Gastroesophageal sphincter (tissue), 4 donors: Measurements from ENCODE around the gene CYP4A11. TPM values are rescaled to one million over a fixed set of nuclear protein-coding genes. Genes with fewer than 3 reads are reported as not detected.
"Not testable (repeated sequence)": the region's sequence is repeated elsewhere in the genome, so short reads cannot be mapped to it uniquely, and the experiment has no call there.

Experiments
- ATAC-seq: fragments of 150-250 bp; one replicate; pipeline ENCODE4 v1.9.1; 2016; ENCODE audit warnings: mild to moderate bottlenecking, moderate library complexity
- H3K27ac ChIP-seq, 4 donors: fragments of 200-600 bp; sonication (generic) in 3 of 4; 1 replicate in 3 of 4; 2 replicates in 1 of 4; pipeline ENCODE4 v1.5.1; 2016 to 2019
- H3K27me3 ChIP-seq: fragments of 200-600 bp; sonication (generic); one replicate; pipeline ENCODE4 v1.5.1; 2019
- H3K36me3 ChIP-seq, 2 donors: fragments of 200-600 bp; sonication (generic); one replicate each; pipeline ENCODE4 v1.5.1; 2019; ENCODE audit warnings: control low read depth in 1 of 2
- H3K4me1 ChIP-seq, 3 donors: fragments of 200-600 bp; sonication (generic); 1 replicate in 2 of 3; 2 replicates in 1 of 3; pipeline ENCODE4 v1.5.1; 2016 to 2019; ENCODE audit warnings: control low read depth in 2 of 3
- H3K4me3 ChIP-seq, 2 donors: fragments of 200-600 bp; sonication (generic); one replicate each; pipeline ENCODE4 v1.5.1; 2019; ENCODE audit warnings: mild to moderate bottlenecking in 1 of 2, moderate library complexity in 1 of 2
- H3K9me3 ChIP-seq, 3 donors: fragments of 200-600 bp; sonication (generic); one replicate each; pipeline ENCODE4 v1.5.1; 2017 to 2019; ENCODE audit warnings: control low read depth in 2 of 3
- CTCF ChIP-seq, 4 experiments: fragments of 200-600 bp in 2 of 4; fragments of 450-650 bp in 2 of 4; sonication (generic) in 1 of 4; IDR thresholded peaks; one replicate each; pipeline ENCODE4 v1.5.1; 2017 to 2019; ENCODE audit warnings: antibody characterized with exemption in 4 of 4, mild to moderate bottlenecking in 2 of 4, moderate library complexity in 2 of 4
- EP300 ChIP-seq: sonication (generic); formaldehyde crosslinking; IDR thresholded peaks from one replicate; pipeline ENCODE4 v1.6.1; 2017; ENCODE audit warnings: antibody characterized with exemption, mild to moderate bottlenecking
- POLR2A ChIP-seq, 2 donors: fragments of 450-650 bp; IDR thresholded peaks; one replicate each; pipeline ENCODE4 v1.6.1; 2017; ENCODE audit warnings: antibody characterized with exemption in 2 of 2, mild to moderate bottlenecking in 2 of 2, moderate library complexity in 1 of 2
- POLR2AphosphoS5 ChIP-seq: sonication (generic); formaldehyde crosslinking; IDR thresholded peaks from one replicate; pipeline ENCODE4 v1.6.1; 2017; ENCODE audit warnings: antibody characterized with exemption
- WGBS, 2 donors: methylation state at CpG; one replicate each; pipeline ENCODE4 v1.1.5; 2018; ENCODE audit warnings: low coverage in 1 of 2; 5-methylcytosine and 5-hydroxymethylcytosine counted together
- total RNA-seq, 4 donors: library from RNA; depleted of rRNA; stranded (reverse); fragments of >200 nt; gene quantifications; one replicate each; pipeline ENCODE4 v1.1.0, GENCODE V29; 2016

Gene CYP4A11
- total RNA-seq, 4 donors from 2014 or later = not detected

GRCh38 chr1:46948629-46949416 is 7.5 kb upstream of the CYP4A11 start:
- H3K4me3 ChIP-seq = no peak overlapping the region
- H3K27ac ChIP-seq = no peak overlapping the region
- TF ChIP-seq POLR2AphosphoS5 (no peak), POLR2A (IDR thresholded peaks at IDR 0.05) (no peak), CTCF (IDR thresholded peaks at IDR 0.05) (no peak), EP300 (no peak)
- no peak for ATAC-seq
- H3K36me3 ChIP-seq = no peaks in the 10 kb centered on the region
- no peaks in the 10 kb centered on the region for H3K27me3 ChIP-seq
- no peaks in the 10 kb centered on the region for H3K4me1 ChIP-seq
- 35 to 54% methylated on average over 4 of the region's 5 CpGs for WGBS, 2 donors
- H3K9me3 ChIP-seq = no peaks in the 10 kb centered on the region

- H3K4me3 ChIP-seq, H3K9me3 ChIP-seq, H3K27ac ChIP-seq, H3K27me3 ChIP-seq, H3K36me3 ChIP-seq, H3K4me1 ChIP-seq, ATAC-seq: not testable (repeated sequence)
- WGBS, 2 donors = 0 to 39% methylated on average over 1 to 2 of the region's 2 CpGs
Observed at GRCh38 chr1:46947706-46948105, 6.4 kb upstream of the CYP4A11 start.

- H3K9me3 ChIP-seq = no peaks in the 10 kb centered on the region
- peaks cover 13% of the 10 kb centered on the region for H3K27me3 ChIP-seq
- ATAC-seq = no peak
- no peak overlapping the region for H3K4me3 ChIP-seq
- no peak overlapping the region for H3K27ac ChIP-seq
- H3K4me1 ChIP-seq = no peaks in the 10 kb centered on the region
- TF ChIP-seq CTCF (IDR thresholded peaks at IDR 0.05) (no peak), EP300 (no peak), POLR2A (IDR thresholded peaks at IDR 0.05) (no peak), POLR2AphosphoS5 (no peak)
- H3K36me3 ChIP-seq = no peaks in the 10 kb centered on the region
Observed at GRCh38 chr1:46942086-46942485, 810 bp upstream of the CYP4A11 start.

GRCh38 chr1:46940307-46940706 is 969 bp downstream of the CYP4A11 start:
- ATAC-seq = no peak
- 62 to 69% methylated on average over 4 to 7 of the region's 7 CpGs for WGBS, 2 donors
- Histone ChIP-seq H3K36me3 (no peaks in the 10 kb centered on the region), H3K9me3 (no peaks in the 10 kb centered on the region), H3K4me3 (no peak overlapping the region), H3K4me1 (no peaks in the 10 kb centered on the region), H3K27me3 (peaks cover 13% of the 10 kb centered on the region), H3K27ac (no peak overlapping the region)
- no peak for TF ChIP-seq POLR2AphosphoS5
- TF ChIP-seq POLR2A (IDR thresholded peaks at IDR 0.05) = no peak
- no peak for TF ChIP-seq CTCF (IDR thresholded peaks at IDR 0.05)
- TF ChIP-seq EP300 = no peak

- no peak for ATAC-seq
- peaks cover 13% of the 10 kb centered on the region for H3K27me3 ChIP-seq
Observed at GRCh38 chr1:46937270-46937669, 4.0 kb downstream of the CYP4A11 start.

More at GRCh38 chr1:46937270-46937669, 4.0 kb downstream of the CYP4A11 start:
- TF ChIP-seq POLR2A (IDR thresholded peaks at IDR 0.05) = no peak
- TF ChIP-seq EP300 = no peak
- no peak for TF ChIP-seq CTCF (IDR thresholded peaks at IDR 0.05)
- Histone ChIP-seq H3K9me3 (no peaks in the 10 kb centered on the region), H3K4me1 (no peaks in the 10 kb centered on the region), H3K27ac (no peak overlapping the region), H3K4me3 (no peak overlapping the region), H3K36me3 (no peaks in the 10 kb centered on the region)
- WGBS, 2 donors = 69% methylated on average over 1 of the region's 1 CpG; no CpG with 5 or more reads in 1 of the 2 donors
